ENCODE results near the gene OR7G3.

OR7G3 gene

DNA sequence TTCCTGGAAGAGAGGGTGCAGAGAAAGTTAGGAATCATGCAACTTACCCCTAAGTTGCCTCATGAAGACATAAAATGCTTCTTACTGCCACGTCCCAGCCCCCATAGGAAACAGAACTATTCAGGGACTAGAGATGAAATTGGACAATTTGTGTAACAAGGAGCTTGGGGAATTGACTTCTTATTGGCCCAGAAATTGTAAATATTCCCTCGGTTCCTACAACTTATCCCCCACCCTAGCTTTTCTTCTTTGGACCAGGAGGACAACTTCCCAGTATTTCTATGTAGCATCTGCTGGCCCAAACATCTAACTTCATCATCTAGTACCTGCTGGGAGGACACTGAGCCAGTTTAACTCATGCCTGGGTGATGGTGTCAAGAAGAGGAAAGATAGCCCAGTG lies 40.0 kb downstream of the OR7G3 start, which contains the start of gene OR1M1:
Gene OR1M1 (plus strand): TSS at position 301 of the 400 bp plus-strand sequence. CDS start 6,184 bp downstream, outside the sequence.
- DNase-seq, result no peak

DNA sequence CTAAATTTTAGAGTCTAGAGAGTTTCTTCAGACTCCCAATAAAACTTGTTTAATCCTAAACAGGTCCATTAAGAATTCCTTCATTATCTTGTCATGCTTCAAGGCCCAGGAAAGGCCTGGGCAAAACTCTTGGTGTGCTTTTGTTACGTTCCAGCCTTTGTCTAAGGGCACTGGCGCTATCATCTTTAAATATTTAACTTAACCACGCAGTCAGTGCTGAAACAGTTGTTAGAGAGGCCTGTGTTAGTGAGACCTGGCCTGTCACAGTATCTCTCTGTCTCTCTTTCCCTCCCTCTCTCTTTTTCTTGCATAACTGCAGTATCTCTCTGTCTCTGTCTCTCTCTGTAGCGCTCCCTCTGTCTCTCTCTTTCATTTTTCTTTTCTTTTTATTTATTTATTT lies 48.1 kb downstream of the OR7G3 start:
- peak; percentile 1 for DNase-seq

DNA sequence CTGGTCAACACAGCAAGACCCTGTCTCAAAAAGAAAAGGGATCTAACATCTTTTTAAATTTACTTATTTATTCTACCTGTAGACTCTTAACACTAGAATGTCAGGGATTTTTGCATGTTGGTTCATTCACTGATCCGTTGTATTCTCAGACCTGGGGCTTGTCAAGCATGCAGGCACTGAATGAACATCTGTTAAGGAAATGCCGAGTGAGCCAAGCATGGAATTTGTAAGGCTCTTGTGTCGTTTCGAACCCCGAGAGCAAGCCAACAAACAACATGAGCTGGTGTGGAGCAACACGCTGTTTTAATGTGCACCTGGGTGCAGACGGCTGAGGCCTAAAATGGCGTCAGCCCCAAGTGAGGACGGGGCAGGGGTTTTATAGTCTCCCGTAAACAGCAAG lies 49.8 kb downstream of the OR7G3 start:
- no peak for DNase-seq
